HEK293 (cell line): Measurements from ENCODE around the gene ZXDC.

Experiments
- CTCF ChIA-PET: fragments of 350-600 bp; formaldehyde crosslinking; extraction: SDS; loops from one replicate; lab custom pipeline; 2021; ENCODE audit warnings: antibody characterized with exemption; lab: Yijun Ruan, JAX
- POLR2A ChIA-PET: fragments of 300-600 bp; formaldehyde crosslinking; extraction: SDS; loops from one replicate; lab custom pipeline; 2020; ENCODE audit warnings: antibody characterized with exemption, inconsistent platforms; lab: Yijun Ruan, JAX
- H3K27ac ChIP-seq: fragments of 200-500 bp; sonication (Bioruptor generic); 2 replicates; pipeline ENCODE4 v1.5.1; 2014; ENCODE audit warnings: low read depth, low read length, control low read depth, inconsistent platforms; ENCODE audit errors: extremely low read depth
- H3K36me3 ChIP-seq, 2 experiments: fragments of 200-500 bp in 1 of 2; sonication (Bioruptor generic) in 1 of 2; 1 replicate in 1 of 2; 2 replicates in 1 of 2; pipeline ENCODE4 v1.5.1; 2014 to 2017; ENCODE audit warnings: inconsistent platforms in 2 of 2, low read length in 2 of 2; ENCODE audit not compliant: control insufficient read depth in 2 of 2, insufficient read depth in 1 of 2
- H3K4me1 ChIP-seq: fragments of 200-500 bp; sonication (Bioruptor generic); 2 replicates; pipeline ENCODE4 v1.5.1; 2014; ENCODE audit warnings: mild to moderate bottlenecking, low read length, inconsistent platforms; ENCODE audit not compliant: control insufficient read depth, insufficient read depth
- H3K4me3 ChIP-seq: 2 replicates; pipeline ENCODE4 v1.5.1; 2011; ENCODE audit warnings: low read depth, mild to moderate bottlenecking, control low read depth, low read length, moderate library complexity
- H3K9me3 ChIP-seq: fragments of 200-500 bp; sonication (Bioruptor generic); 2 replicates; pipeline ENCODE4 v1.5.1; 2014; ENCODE audit warnings: low read depth, low read length, inconsistent platforms; ENCODE audit not compliant: control insufficient read depth, insufficient read depth
- MYNN ChIP-seq: fragments of 450-650 bp; formaldehyde crosslinking; IDR thresholded peaks from 2 replicates; pipeline ENCODE4 v1.5.1; 2016; ENCODE audit warnings: missing biosample characterization, missing genetic modification characterization, borderline replicate concordance
- PATZ1 ChIP-seq: fragments of 450-650 bp; formaldehyde crosslinking; IDR thresholded peaks from 2 replicates; pipeline ENCODE4 v1.5.1; 2016; ENCODE audit warnings: missing biosample characterization, missing genetic modification characterization
- PRDM6 ChIP-seq: fragments of 450-650 bp; formaldehyde crosslinking; IDR thresholded peaks from 2 replicates; pipeline ENCODE4 v1.5.1; 2017; ENCODE audit warnings: missing biosample characterization, missing genetic modification characterization
- SP7 ChIP-seq: fragments of 450-650 bp; formaldehyde crosslinking; IDR thresholded peaks from 2 replicates; pipeline ENCODE4 v1.5.1; 2016; ENCODE audit warnings: missing biosample characterization, missing genetic modification characterization
- ZBTB7A ChIP-seq: fragments of 450-650 bp; formaldehyde crosslinking; IDR thresholded peaks from 2 replicates; pipeline ENCODE4 v1.5.1; 2016; ENCODE audit warnings: low read depth, missing biosample characterization, missing genetic modification characterization
- ZNF155 ChIP-seq: fragments of 450-650 bp; formaldehyde crosslinking; IDR thresholded peaks from 2 replicates; pipeline ENCODE4 v1.5.1; 2016; ENCODE audit warnings: missing biosample characterization, missing genetic modification characterization
- ZNF354C ChIP-seq: fragments of 450-650 bp; formaldehyde crosslinking; IDR thresholded peaks from 2 replicates; pipeline ENCODE4 v1.5.1; 2016; ENCODE audit warnings: missing biosample characterization, missing genetic modification characterization, low read depth, borderline replicate concordance
- ZNF521 ChIP-seq: fragments of 450-650 bp; formaldehyde crosslinking; IDR thresholded peaks from 2 replicates; pipeline ENCODE4 v1.5.1; 2017; ENCODE audit warnings: missing biosample characterization, mild to moderate bottlenecking, missing genetic modification characterization
- ZNF530 ChIP-seq: fragments of 450-650 bp; formaldehyde crosslinking; IDR thresholded peaks from 2 replicates; pipeline ENCODE4 v1.5.1; 2016; ENCODE audit warnings: low read depth, missing biosample characterization, missing genetic modification characterization
- ZNF571 ChIP-seq: fragments of 450-650 bp; formaldehyde crosslinking; IDR thresholded peaks from 2 replicates; pipeline ENCODE4 v1.5.0; 2017; ENCODE audit warnings: missing biosample characterization, missing genetic modification characterization
- ZNF621 ChIP-seq: fragments of 450-650 bp; formaldehyde crosslinking; IDR thresholded peaks from 2 replicates; pipeline ENCODE4 v1.5.1; 2017; ENCODE audit warnings: missing biosample characterization, missing genetic modification characterization
- TF ChIP-seq, protein P1 (sequence below): fragments of 450-650 bp; formaldehyde crosslinking; conservative IDR thresholded peaks from 2 replicates; pipeline ENCODE4 v1.5.1; 2016; ENCODE audit warnings: low read depth, missing biosample characterization, missing genetic modification characterization
- TF ChIP-seq, protein P2 (sequence below): fragments of 450-650 bp; formaldehyde crosslinking; IDR thresholded peaks from 2 replicates; pipeline ENCODE4 v1.5.1; 2016; ENCODE audit warnings: missing biosample characterization, missing genetic modification characterization, borderline replicate concordance
- TF ChIP-seq, protein P3 (sequence below): fragments of 450-650 bp; formaldehyde crosslinking; IDR thresholded peaks from 2 replicates; pipeline ENCODE4 v1.5.1; 2016; ENCODE audit warnings: missing biosample characterization, missing genetic modification characterization

The ZXDC gene

DNA sequence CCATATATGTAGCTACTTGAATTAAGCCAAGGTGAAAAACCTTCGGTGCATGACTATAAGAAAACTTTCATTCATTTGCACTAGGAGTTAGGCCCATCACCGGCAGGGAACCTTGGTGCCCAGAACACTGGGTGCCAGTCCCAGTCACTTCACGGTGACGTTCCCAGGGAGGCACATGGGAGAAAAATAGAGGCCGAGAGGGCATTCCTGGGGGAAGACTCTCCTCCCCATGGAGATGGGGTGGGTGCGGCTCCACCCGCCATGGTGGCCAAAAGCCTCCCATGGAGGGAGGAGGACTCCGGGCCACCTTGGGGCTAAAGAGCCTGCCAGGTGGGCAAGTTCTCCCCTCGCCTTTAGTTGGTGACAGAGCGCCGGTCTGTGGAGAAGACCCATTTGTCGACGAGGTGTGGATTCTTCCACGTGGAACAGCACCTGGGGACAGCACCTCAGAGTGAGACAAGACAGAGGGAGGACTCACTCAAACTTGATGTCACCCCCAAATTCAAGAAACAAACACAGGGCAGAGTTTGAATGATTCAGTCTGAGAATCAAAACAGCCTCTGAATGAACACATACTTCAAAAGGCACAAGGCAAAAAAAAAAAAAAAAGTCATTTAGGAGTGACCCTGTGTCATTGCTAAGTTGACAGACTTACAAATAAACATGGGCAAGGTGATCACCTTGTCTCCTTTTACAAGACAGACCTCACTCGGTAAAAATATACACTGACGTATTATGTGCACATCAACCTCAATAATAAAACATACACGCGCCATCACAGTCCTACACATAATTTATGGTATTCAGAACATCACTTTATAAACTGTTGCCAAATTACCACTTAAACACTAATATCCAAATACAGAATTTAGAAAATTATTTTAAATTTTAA is 38.6 kb downstream of the ZXDC start:
- ChIA-PET POLR2A (no interaction called here), CTCF (no interaction called here)
- no peak overlapping the region for H3K27ac ChIP-seq

GRCh38 chr3:126435456-126436315 is 40.0 kb downstream of the ZXDC start:
- H3K4me1 ChIP-seq = no peaks in the 10 kb centered on the region
- H3K27ac ChIP-seq = no peak overlapping the region
- no peak overlapping the region for H3K4me3 ChIP-seq
- CTCF ChIA-PET = interaction anchor here (0.7 kb wide), 1 partner anchor 95 kb away, joined by 3 read pairs; no protein-coding TSS in a partner anchor
- no peaks in the 10 kb centered on the region for H3K9me3 ChIP-seq
- POLR2A ChIA-PET = no interaction called here
- H3K36me3 ChIP-seq = peaks cover 0 to 64% of the 10 kb centered on the region in 2 experiments; a peak in 1 of 3 replicates
- TF ChIP-seq, protein P1, sequence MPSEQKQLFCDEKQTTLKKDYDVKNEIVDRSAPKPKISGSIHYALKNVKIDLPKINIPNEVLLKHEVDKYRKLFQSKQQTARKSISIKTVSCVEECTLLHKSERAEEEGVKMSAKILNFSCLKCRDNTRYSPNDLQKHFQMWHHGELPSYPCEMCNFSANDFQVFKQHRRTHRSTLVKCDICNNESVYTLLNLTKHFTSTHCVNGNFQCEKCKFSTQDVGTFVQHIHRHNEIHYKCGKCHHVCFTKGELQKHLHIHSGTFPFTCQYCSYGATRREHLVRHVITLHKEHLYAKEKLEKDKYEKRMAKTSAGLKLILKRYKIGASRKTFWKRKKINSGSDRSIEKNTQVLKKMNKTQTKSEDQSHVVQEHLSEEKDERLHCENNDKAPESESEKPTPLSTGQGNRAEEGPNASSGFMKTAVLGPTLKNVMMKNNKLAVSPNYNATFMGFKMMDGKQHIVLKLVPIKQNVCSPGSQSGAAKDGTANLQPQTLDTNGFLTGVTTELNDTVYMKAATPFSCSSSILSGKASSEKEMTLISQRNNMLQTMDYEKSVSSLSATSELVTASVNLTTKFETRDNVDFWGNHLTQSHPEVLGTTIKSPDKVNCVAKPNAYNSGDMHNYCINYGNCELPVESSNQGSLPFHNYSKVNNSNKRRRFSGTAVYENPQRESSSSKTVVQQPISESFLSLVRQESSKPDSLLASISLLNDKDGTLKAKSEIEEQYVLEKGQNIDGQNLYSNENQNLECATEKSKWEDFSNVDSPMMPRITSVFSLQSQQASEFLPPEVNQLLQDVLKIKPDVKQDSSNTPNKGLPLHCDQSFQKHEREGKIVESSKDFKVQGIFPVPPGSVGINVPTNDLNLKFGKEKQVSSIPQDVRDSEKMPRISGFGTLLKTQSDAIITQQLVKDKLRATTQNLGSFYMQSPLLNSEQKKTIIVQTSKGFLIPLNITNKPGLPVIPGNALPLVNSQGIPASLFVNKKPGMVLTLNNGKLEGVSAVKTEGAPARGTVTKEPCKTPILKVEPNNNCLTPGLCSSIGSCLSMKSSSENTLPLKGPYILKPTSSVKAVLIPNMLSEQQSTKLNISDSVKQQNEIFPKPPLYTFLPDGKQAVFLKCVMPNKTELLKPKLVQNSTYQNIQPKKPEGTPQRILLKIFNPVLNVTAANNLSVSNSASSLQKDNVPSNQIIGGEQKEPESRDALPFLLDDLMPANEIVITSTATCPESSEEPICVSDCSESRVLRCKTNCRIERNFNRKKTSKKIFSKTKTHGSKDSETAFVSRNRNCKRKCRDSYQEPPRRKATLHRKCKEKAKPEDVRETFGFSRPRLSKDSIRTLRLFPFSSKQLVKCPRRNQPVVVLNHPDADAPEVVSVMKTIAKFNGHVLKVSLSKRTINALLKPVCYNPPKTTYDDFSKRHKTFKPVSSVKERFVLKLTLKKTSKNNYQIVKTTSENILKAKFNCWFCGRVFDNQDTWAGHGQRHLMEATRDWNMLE (tag by site-specific recombination) = no peak
- no peak for TF ChIP-seq ZNF530 (tag by site-specific recombination)
- TF ChIP-seq ZNF354C (tag by site-specific recombination) = no peak
- no peak for TF ChIP-seq ZNF521 (tag by site-specific recombination)
- no peak for TF ChIP-seq PATZ1 (tag by site-specific recombination)
- no peak for TF ChIP-seq ZNF621 (tag by site-specific recombination)
- TF ChIP-seq, protein P2, sequence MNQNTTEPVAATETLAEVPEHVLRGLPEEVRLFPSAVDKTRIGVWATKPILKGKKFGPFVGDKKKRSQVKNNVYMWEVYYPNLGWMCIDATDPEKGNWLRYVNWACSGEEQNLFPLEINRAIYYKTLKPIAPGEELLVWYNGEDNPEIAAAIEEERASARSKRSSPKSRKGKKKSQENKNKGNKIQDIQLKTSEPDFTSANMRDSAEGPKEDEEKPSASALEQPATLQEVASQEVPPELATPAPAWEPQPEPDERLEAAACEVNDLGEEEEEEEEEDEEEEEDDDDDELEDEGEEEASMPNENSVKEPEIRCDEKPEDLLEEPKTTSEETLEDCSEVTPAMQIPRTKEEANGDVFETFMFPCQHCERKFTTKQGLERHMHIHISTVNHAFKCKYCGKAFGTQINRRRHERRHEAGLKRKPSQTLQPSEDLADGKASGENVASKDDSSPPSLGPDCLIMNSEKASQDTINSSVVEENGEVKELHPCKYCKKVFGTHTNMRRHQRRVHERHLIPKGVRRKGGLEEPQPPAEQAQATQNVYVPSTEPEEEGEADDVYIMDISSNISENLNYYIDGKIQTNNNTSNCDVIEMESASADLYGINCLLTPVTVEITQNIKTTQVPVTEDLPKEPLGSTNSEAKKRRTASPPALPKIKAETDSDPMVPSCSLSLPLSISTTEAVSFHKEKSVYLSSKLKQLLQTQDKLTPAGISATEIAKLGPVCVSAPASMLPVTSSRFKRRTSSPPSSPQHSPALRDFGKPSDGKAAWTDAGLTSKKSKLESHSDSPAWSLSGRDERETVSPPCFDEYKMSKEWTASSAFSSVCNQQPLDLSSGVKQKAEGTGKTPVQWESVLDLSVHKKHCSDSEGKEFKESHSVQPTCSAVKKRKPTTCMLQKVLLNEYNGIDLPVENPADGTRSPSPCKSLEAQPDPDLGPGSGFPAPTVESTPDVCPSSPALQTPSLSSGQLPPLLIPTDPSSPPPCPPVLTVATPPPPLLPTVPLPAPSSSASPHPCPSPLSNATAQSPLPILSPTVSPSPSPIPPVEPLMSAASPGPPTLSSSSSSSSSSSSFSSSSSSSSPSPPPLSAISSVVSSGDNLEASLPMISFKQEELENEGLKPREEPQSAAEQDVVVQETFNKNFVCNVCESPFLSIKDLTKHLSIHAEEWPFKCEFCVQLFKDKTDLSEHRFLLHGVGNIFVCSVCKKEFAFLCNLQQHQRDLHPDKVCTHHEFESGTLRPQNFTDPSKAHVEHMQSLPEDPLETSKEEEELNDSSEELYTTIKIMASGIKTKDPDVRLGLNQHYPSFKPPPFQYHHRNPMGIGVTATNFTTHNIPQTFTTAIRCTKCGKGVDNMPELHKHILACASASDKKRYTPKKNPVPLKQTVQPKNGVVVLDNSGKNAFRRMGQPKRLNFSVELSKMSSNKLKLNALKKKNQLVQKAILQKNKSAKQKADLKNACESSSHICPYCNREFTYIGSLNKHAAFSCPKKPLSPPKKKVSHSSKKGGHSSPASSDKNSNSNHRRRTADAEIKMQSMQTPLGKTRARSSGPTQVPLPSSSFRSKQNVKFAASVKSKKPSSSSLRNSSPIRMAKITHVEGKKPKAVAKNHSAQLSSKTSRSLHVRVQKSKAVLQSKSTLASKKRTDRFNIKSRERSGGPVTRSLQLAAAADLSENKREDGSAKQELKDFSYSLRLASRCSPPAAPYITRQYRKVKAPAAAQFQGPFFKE = no peak
- TF ChIP-seq PRDM6 (tag by site-specific recombination) = no peak

More for the DNA sequence above, 38.6 kb downstream of the ZXDC start:
- TF ChIP-seq ZNF155 (tag by site-specific recombination) (no peak), SP7 (no peak), ZNF571 (no peak), ZNF354C (tag by site-specific recombination) (no peak), MYNN (tag by site-specific recombination) (no peak), ZBTB7A (tag by site-specific recombination) (no peak)
- TF ChIP-seq, protein P3, sequence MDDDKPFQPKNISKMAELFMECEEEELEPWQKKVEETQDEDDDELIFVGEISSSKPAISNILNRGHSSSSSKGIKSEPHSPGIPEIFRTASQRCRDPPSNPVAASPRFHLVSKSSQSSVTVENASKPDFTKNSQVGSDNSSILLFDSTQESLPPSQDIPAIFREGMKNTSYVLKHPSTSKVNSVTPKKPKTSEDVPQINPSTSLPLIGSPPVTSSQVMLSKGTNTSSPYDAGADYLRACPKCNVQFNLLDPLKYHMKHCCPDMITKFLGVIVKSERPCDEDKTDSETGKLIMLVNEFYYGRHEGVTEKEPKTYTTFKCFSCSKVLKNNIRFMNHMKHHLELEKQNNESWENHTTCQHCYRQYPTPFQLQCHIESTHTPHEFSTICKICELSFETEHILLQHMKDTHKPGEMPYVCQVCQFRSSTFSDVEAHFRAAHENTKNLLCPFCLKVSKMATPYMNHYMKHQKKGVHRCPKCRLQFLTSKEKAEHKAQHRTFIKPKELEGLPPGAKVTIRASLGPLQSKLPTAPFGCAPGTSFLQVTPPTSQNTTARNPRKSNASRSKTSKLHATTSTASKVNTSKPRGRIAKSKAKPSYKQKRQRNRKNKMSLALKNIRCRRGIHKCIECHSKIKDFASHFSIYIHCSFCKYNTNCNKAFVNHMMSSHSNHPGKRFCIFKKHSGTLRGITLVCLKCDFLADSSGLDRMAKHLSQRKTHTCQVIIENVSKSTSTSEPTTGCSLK (tag by site-specific recombination) = no peak
- TF ChIP-seq, all 188 proteins: peak for 0
- Histone ChIP-seq H3K4me1 (no peaks in the 10 kb centered on the region), H3K9me3 (no peaks in the 10 kb centered on the region), H3K4me3 (no peak overlapping the region), H3K36me3 (peaks cover 0 to 77% of the 10 kb centered on the region in 2 experiments; a peak in 1 of 3 replicates)
